Ishikawa (cell line): ENCODE results near the gene GUCA1C.

Experiments
- CEBPB ChIP-seq: IDR thresholded peaks from 2 replicates; pipeline ENCODE4 v1.6.1; 2012
- CREB1 ChIP-seq: IDR thresholded peaks from 2 replicates; pipeline ENCODE4 v1.6.1; 2012; ENCODE audit warnings: low read depth
- EP300 ChIP-seq: IDR thresholded peaks from 2 replicates; pipeline ENCODE4 v1.6.1; 2012; ENCODE audit warnings: borderline replicate concordance
- FOXM1 ChIP-seq: IDR thresholded peaks from 2 replicates; pipeline ENCODE4 v1.6.1; 2012; ENCODE audit warnings: low read depth, borderline replicate concordance
- MAX ChIP-seq: IDR thresholded peaks from 2 replicates; pipeline ENCODE4 v1.6.1; 2012
- NFIC ChIP-seq: IDR thresholded peaks from 2 replicates; pipeline ENCODE4 v1.6.1; 2012
- RAD21 ChIP-seq: IDR thresholded peaks from 2 replicates; pipeline ENCODE4 v1.6.1; 2012; ENCODE audit warnings: low read depth
- TAF1 ChIP-seq: IDR thresholded peaks from 2 replicates; pipeline ENCODE4 v1.6.1; 2012; ENCODE audit warnings: low read depth, mild to moderate bottlenecking
- TCF12 ChIP-seq: IDR thresholded peaks from 2 replicates; pipeline ENCODE4 v1.6.1; 2012; ENCODE audit warnings: low read depth
- TEAD4 ChIP-seq: IDR thresholded peaks from 2 replicates; pipeline ENCODE4 v1.6.1; 2012
- YY1 ChIP-seq: IDR thresholded peaks from 2 replicates; pipeline ENCODE4 v1.6.1; 2012; ENCODE audit warnings: low read depth
- ZBTB7A ChIP-seq: IDR thresholded peaks from 2 replicates; pipeline ENCODE4 v1.6.1; 2012; ENCODE audit warnings: low read depth
- TF ChIP-seq, protein P1 (sequence below): IDR thresholded peaks from 2 replicates; pipeline ENCODE4 v1.6.1; 2012; ENCODE audit warnings: low read depth, mild to moderate bottlenecking
- TF ChIP-seq, protein P2 (sequence below): IDR thresholded peaks from 2 replicates; pipeline ENCODE4 v1.6.1; 2012

GRCh38 chr3:108953210-108953609 lies 469 bp downstream of the GUCA1C start:
- no peak for TF ChIP-seq EP300
- TF ChIP-seq ZBTB7A: no peak
- TF ChIP-seq, protein P1, sequence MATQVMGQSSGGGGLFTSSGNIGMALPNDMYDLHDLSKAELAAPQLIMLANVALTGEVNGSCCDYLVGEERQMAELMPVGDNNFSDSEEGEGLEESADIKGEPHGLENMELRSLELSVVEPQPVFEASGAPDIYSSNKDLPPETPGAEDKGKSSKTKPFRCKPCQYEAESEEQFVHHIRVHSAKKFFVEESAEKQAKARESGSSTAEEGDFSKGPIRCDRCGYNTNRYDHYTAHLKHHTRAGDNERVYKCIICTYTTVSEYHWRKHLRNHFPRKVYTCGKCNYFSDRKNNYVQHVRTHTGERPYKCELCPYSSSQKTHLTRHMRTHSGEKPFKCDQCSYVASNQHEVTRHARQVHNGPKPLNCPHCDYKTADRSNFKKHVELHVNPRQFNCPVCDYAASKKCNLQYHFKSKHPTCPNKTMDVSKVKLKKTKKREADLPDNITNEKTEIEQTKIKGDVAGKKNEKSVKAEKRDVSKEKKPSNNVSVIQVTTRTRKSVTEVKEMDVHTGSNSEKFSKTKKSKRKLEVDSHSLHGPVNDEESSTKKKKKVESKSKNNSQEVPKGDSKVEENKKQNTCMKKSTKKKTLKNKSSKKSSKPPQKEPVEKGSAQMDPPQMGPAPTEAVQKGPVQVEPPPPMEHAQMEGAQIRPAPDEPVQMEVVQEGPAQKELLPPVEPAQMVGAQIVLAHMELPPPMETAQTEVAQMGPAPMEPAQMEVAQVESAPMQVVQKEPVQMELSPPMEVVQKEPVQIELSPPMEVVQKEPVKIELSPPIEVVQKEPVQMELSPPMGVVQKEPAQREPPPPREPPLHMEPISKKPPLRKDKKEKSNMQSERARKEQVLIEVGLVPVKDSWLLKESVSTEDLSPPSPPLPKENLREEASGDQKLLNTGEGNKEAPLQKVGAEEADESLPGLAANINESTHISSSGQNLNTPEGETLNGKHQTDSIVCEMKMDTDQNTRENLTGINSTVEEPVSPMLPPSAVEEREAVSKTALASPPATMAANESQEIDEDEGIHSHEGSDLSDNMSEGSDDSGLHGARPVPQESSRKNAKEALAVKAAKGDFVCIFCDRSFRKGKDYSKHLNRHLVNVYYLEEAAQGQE: no peak
- no peak for TF ChIP-seq RAD21
- no peak for TF ChIP-seq MAX
- TF ChIP-seq, protein P2, sequence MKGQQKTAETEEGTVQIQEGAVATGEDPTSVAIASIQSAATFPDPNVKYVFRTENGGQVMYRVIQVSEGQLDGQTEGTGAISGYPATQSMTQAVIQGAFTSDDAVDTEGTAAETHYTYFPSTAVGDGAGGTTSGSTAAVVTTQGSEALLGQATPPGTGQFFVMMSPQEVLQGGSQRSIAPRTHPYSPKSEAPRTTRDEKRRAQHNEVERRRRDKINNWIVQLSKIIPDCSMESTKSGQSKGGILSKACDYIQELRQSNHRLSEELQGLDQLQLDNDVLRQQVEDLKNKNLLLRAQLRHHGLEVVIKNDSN: no peak
- no peak for TF ChIP-seq TEAD4
- TF ChIP-seq TAF1: no peak
- TF ChIP-seq TCF12: no peak
- TF ChIP-seq YY1: no peak
- TF ChIP-seq CEBPB: no peak
- no peak for TF ChIP-seq NFIC
- TF ChIP-seq FOXM1: no peak
- no peak for TF ChIP-seq CREB1
